IMR-90 (cell line): ENCODE data around the gene EEF2K. TPM values are rescaled to one million over a fixed set of nuclear protein-coding genes. Genes with fewer than 3 reads are reported as not detected.

ENCODE experiments used
- ATAC-seq: fragments of 200-7000 bp; cut with Tn5 transposase; 2 replicates; pipeline ENCODE4 v1.9.1; 2020; ENCODE audit warnings: low read depth, mild to moderate bottlenecking, moderate library complexity
- BruUV-seq: library from RNA; stranded (reverse); fragments of 400-500 nt; replicated peaks from 2 replicates; lab custom pipeline; 2021; lab: Mats Ljungman, UMichigan
- CTCF ChIA-PET: fragments of 300-600 bp; formaldehyde crosslinking; extraction: SDS; loops from one replicate; lab custom pipeline; 2021; ENCODE audit warnings: antibody characterized with exemption; lab: Yijun Ruan, JAX
- POLR2A ChIA-PET: fragments of 300-600 bp; sonication (Branson Sonifier 250); formaldehyde crosslinking; loops from one replicate; lab custom pipeline; 2022; ENCODE audit warnings: antibody characterized with exemption; ENCODE audit not compliant: unreplicated experiment; lab: Charles Lee
- DNase-seq: peaks from one replicate; pipeline ENCODE4 v3.0.0; 2013
- H2AFZ ChIP-seq: replicated peaks from 2 replicates; pipeline ENCODE3; 2013; ENCODE audit warnings: low read length, mild to moderate bottlenecking; ENCODE audit not compliant: poor library complexity
- H2AK5ac ChIP-seq: 2 replicates; pipeline ENCODE4 v1.6.1; 2013; ENCODE audit warnings: low read depth, low read length, inconsistent platforms
- H2AK9ac ChIP-seq: replicated peaks from 2 replicates; pipeline ENCODE3; 2013; ENCODE audit warnings: mild to moderate bottlenecking, low read depth, low read length, moderate library complexity; ENCODE audit not compliant: poor library complexity
- H2BK120ac ChIP-seq: 2 replicates; pipeline ENCODE4 v1.6.1; 2013; ENCODE audit warnings: low read depth, low read length, inconsistent platforms
- H2BK15ac ChIP-seq: 3 replicates; pipeline ENCODE4 v1.6.1; 2013; ENCODE audit warnings: low read depth, low read length, inconsistent platforms
- H2BK20ac ChIP-seq: 2 replicates; pipeline ENCODE4 v1.6.1; 2013; ENCODE audit warnings: low read depth, mild to moderate bottlenecking, inconsistent platforms, low read length, moderate library complexity
- H2BK5ac ChIP-seq: 2 replicates; pipeline ENCODE4 v1.6.1; 2013; ENCODE audit warnings: mild to moderate bottlenecking, low read depth, low read length, inconsistent platforms; ENCODE audit not compliant: poor library complexity, severe bottlenecking
- H3K14ac ChIP-seq: replicated peaks from 2 replicates; pipeline ENCODE4 v1.6.1; 2013; ENCODE audit warnings: low read depth, low read length, inconsistent platforms
- H3K18ac ChIP-seq: 2 replicates; pipeline ENCODE4 v1.6.1; 2013; ENCODE audit warnings: low read depth, low read length, control low read depth
- H3K23ac ChIP-seq: 2 replicates; pipeline ENCODE4 v1.6.1; 2013; ENCODE audit warnings: low read depth, low read length, inconsistent platforms
- H3K27ac ChIP-seq: 2 replicates; pipeline ENCODE4 v1.5.1; 2013; ENCODE audit warnings: mild to moderate bottlenecking, control low read depth, low read length; ENCODE audit not compliant: insufficient read depth
- H3K27me3 ChIP-seq: 2 replicates; pipeline ENCODE4 v1.6.1; 2013; ENCODE audit warnings: low read length; ENCODE audit not compliant: control insufficient read depth, insufficient read depth
- H3K36me3 ChIP-seq: 2 replicates; pipeline ENCODE4 v1.6.1; 2013; ENCODE audit warnings: low read length, mixed read lengths; ENCODE audit not compliant: control insufficient read depth, insufficient read depth
- H3K4ac ChIP-seq: 2 replicates; pipeline ENCODE4 v1.6.1; 2013; ENCODE audit warnings: low read depth, low read length, inconsistent platforms
- H3K4me1 ChIP-seq: 2 replicates; pipeline ENCODE4 v1.6.1; 2013; ENCODE audit warnings: low read length, mixed read lengths; ENCODE audit not compliant: control insufficient read depth, insufficient read depth
- H3K4me2 ChIP-seq: 2 replicates; pipeline ENCODE4 v1.6.1; 2013; ENCODE audit warnings: low read depth, mild to moderate bottlenecking, control low read depth, low read length, moderate library complexity
- H3K4me3 ChIP-seq: 2 replicates; pipeline ENCODE4 v1.5.1; 2013; ENCODE audit warnings: low read depth, mild to moderate bottlenecking, control low read depth, low read length, moderate library complexity; ENCODE audit not compliant: insufficient read depth
- H3K56ac ChIP-seq: 2 replicates; pipeline ENCODE4 v1.6.1; 2013; ENCODE audit warnings: low read length, inconsistent platforms; ENCODE audit not compliant: insufficient read depth; ENCODE audit errors: extremely low read depth
- H3K79me1 ChIP-seq, 2 experiments: 2 replicates each; pipeline ENCODE4 v1.6.1; 2013; ENCODE audit warnings: low read length in 2 of 2, inconsistent platforms in 1 of 2, low read depth in 1 of 2
- H3K9ac ChIP-seq: 2 replicates; pipeline ENCODE4 v1.6.1; 2013; ENCODE audit warnings: low read depth, low read length, control low read depth
- H3K9me1 ChIP-seq: 2 replicates; pipeline ENCODE4 v1.6.1; 2013; ENCODE audit warnings: low read length, inconsistent platforms; ENCODE audit not compliant: insufficient read depth
- H3K9me3 ChIP-seq: 2 replicates; pipeline ENCODE4 v1.6.1; 2013; ENCODE audit warnings: low read length; ENCODE audit not compliant: control insufficient read depth, insufficient read depth
- H4K20me1 ChIP-seq: 2 replicates; pipeline ENCODE4 v1.6.1; 2013; ENCODE audit warnings: low read length, inconsistent platforms; ENCODE audit not compliant: insufficient read depth
- H4K5ac ChIP-seq: 2 replicates; pipeline ENCODE4 v1.6.1; 2013; ENCODE audit warnings: mild to moderate bottlenecking, low read depth, low read length, control low read depth
- H4K8ac ChIP-seq, 2 experiments: 2 replicates each; pipeline ENCODE4 v1.6.1; 2013; ENCODE audit warnings: low read depth in 2 of 2, low read length in 2 of 2, control low read depth in 1 of 2, inconsistent platforms in 1 of 2
- H4K91ac ChIP-seq: 2 replicates; pipeline ENCODE4 v1.6.1; 2013; ENCODE audit warnings: low read depth, low read length, inconsistent platforms; ENCODE audit not compliant: insufficient read depth
- MAFK ChIP-seq: IDR thresholded peaks from 2 replicates; pipeline ENCODE4 v1.6.1; 2012; ENCODE audit warnings: low read depth, low read length, improper control_type of control experiment
- WGBS, 2 experiments: methylation state at CpG; one replicate each; pipeline versions ENCODE4 v1.1.5 to v1.1.7; 2013; ENCODE audit warnings: missing lambda C conversion rate in 2 of 2; ENCODE audit not compliant: insufficient read length in 1 of 2; ENCODE audit errors: extremely low coverage in 2 of 2; 5-methylcytosine and 5-hydroxymethylcytosine counted together
- dilution Hi-C: fragments of 300-500 bp; cut with HindIII; formaldehyde crosslinking; loops from one replicate; pipeline ENCODE4 v1.14.3; 2018; ENCODE audit warnings: low sequenced_read_pairs; ENCODE audit not compliant: unreplicated experiment
- in situ Hi-C: fragments of 300-500 bp; cut with MboI; formaldehyde crosslinking; loops from 3 replicates; pipeline ENCODE4 v1.14.3; 2019; ENCODE audit warnings: low sequenced_read_pairs, inconsistent platforms, mixed read lengths
- intact Hi-C: fragments of 100-400 bp; cut with micrococcal nuclease; formaldehyde crosslinking; loops from 2 replicates; pipeline ENCODE4 v1.10.0; 2022
- polyA plus RNA-seq, 3 experiments: library from polyadenylated mRNA; depleted of rRNA; stranded (reverse); fragments of >200 nt; gene quantifications; 2 replicates each; pipeline ENCODE4 v1.2.3, GENCODE V29; 2012; ENCODE audit warnings: low replicate concordance in 1 of 3
- total RNA-seq: library from RNA; depleted of rRNA; stranded (reverse); fragments of >200 nt; gene quantifications from 2 replicates; pipeline ENCODE4 v1.2.3, GENCODE V29; 2012

Gene EEF2K
- total and polyA plus RNA-seq, 2 of the 4 experiments (the other 2 are of a cell fraction), result 9.7 to 16.5 TPM

- H3K79me1 ChIP-seq, result no peaks in the 10 kb centered on the region
- no peaks in the 10 kb centered on the region for H3K4me1 ChIP-seq
- dilution Hi-C loops (no loop called here), intact Hi-C loops (no loop called here), in situ Hi-C loops (no loop called here)
- no peaks in the 10 kb centered on the region for H3K9me1 ChIP-seq
- H3K14ac ChIP-seq, result no peak overlapping the region
- no peaks in the 10 kb centered on the region for H4K20me1 ChIP-seq
- H2BK20ac ChIP-seq, result no peak overlapping the region
- no peak overlapping the region for H3K4me3 ChIP-seq
- H3K36me3 ChIP-seq, result no peaks in the 10 kb centered on the region
- no TSS peak for BruUV-seq
- H3K23ac ChIP-seq, result no peak overlapping the region
- H2AFZ ChIP-seq, result peak overlapping the region; percentile 48
- no peak overlapping the region for H2BK120ac ChIP-seq
- H4K8ac ChIP-seq, result no peak overlapping the region
- H3K9me3 ChIP-seq, result no peaks in the 10 kb centered on the region
- no peak for ATAC-seq
- ChIA-PET POLR2A (no interaction called here), CTCF (no interaction called here)
- no peak overlapping the region for H2BK15ac ChIP-seq
- 26% methylated on average over 14 of the region's 14 CpGs; no CpG with 5 or more reads in 1 of the 2 experiments for whole genome bisulfite sequencing, 2 experiments
- no peak overlapping the region for H3K9ac ChIP-seq
- no peak overlapping the region for H2AK5ac ChIP-seq
- no peak overlapping the region for H2BK5ac ChIP-seq
- H3K27ac ChIP-seq, result no peak overlapping the region
- peaks cover 29% of the 10 kb centered on the region for H3K27me3 ChIP-seq
- H3K4me2 ChIP-seq, result no peak overlapping the region
- no peak overlapping the region for H3K18ac ChIP-seq
- no peak for TF ChIP-seq MAFK
- no peak overlapping the region for H2AK9ac ChIP-seq
- H4K5ac ChIP-seq, result no peak overlapping the region
- no peak for DNase-seq
- H3K4ac ChIP-seq, result no peak overlapping the region
- no peak overlapping the region for H4K91ac ChIP-seq
- no peak overlapping the region for H3K56ac ChIP-seq
Measured at GRCh38 chr16:22162656-22163009, 43.4 kb upstream of the EEF2K start.
